Body of pancreas (tissue), 4 donors: ENCODE data around the gene NXPH2. TPM values are rescaled to one million over a fixed set of nuclear protein-coding genes. Genes with fewer than 3 reads are reported as not detected.

Source experiments
- ATAC-seq: fragments of 150-250 bp; one replicate; pipeline ENCODE4 v1.9.1; 2016
- DNase-seq, 4 donors: peaks; one replicate each; pipeline ENCODE4 v3.0.0-alpha.2; 2019
- H3K27ac ChIP-seq, 4 donors: fragments of 200-600 bp; sonication (generic); 1 replicate in 3 of 4; 2 replicates in 1 of 4; pipeline versions ENCODE4 v1.5.1 to v1.6.1; 2016 to 2019; ENCODE audit warnings: mild to moderate bottlenecking in 1 of 4, mixed read lengths in 1 of 4, moderate library complexity in 1 of 4
- H3K27me3 ChIP-seq, 2 donors: fragments of 200-600 bp; sonication (generic); one replicate each; pipeline ENCODE4 v1.6.0; 2016; ENCODE audit warnings: mild to moderate bottlenecking in 1 of 2
- H3K36me3 ChIP-seq, 2 donors: fragments of 200-600 bp; sonication (generic); replicated peaks in 1 of 2; 2 replicates each; pipeline ENCODE4 v1.5.1; 2016; ENCODE audit warnings: low read depth in 2 of 2; ENCODE audit not compliant: insufficient read depth in 1 of 2
- H3K4me1 ChIP-seq: fragments of 200-600 bp; sonication (generic); one replicate; pipeline ENCODE4 v1.6.0; 2016
- H3K4me3 ChIP-seq, 2 donors: fragments of 200-600 bp; sonication (generic); 1 replicate in 1 of 2; 2 replicates in 1 of 2; pipeline ENCODE4 v1.5.1; 2016 to 2019
- H3K9me3 ChIP-seq, 3 donors: fragments of 200-600 bp; sonication (generic); 1 replicate in 2 of 3; 2 replicates in 1 of 3; pipeline ENCODE4 v1.5.1; 2016
- CTCF ChIP-seq, 7 experiments: fragments of 450-650 bp in 4 of 7; fragments of 200-600 bp in 3 of 7; sonication (generic) in 3 of 7; IDR thresholded peaks; one replicate each; pipeline ENCODE4 v1.5.1; 2016 to 2019; ENCODE audit warnings: antibody characterized with exemption in 7 of 7
- POLR2A ChIP-seq, 3 donors: fragments of 450-650 bp; IDR thresholded peaks; one replicate each; pipeline ENCODE4 v1.6.1; 2016; ENCODE audit warnings: antibody characterized with exemption in 3 of 3, mild to moderate bottlenecking in 2 of 3
- WGBS, 2 donors: methylation state at CpG; one replicate each; pipeline ENCODE4 v1.1.5; 2017; 5-methylcytosine and 5-hydroxymethylcytosine counted together
- intact Hi-C: fragments of 100-400 bp; cut with DNase I; formaldehyde crosslinking; loops from one replicate; pipeline ENCODE4 v1.15.1; 2023
- total RNA-seq, 2 donors: library from RNA; depleted of rRNA; stranded (reverse); fragments of >200 nt; gene quantifications; one replicate each; pipeline ENCODE4 v1.1.0, GENCODE V29; 2016

The NXPH2 gene
- total RNA-seq, 2 donors from 2014 or later, result not detected

- Histone ChIP-seq H3K4me1 (peaks cover 16% of the 10 kb centered on the region), H3K9me3 (no peaks in the 10 kb centered on the region), H3K4me3 (no peak overlapping the region), H3K27me3 (peaks cover 0 to 15% of the 10 kb centered on the region in 2 donors), H3K36me3 (no peaks in the 10 kb centered on the region), H3K27ac (no peak overlapping the region)
- 7 to 26% methylated on average over 2 of the region's 2 CpGs for WGBS, 2 donors
- no peak for DNase-seq
- TF ChIP-seq POLR2A (IDR thresholded peaks at IDR 0.05), result no peak
- TF ChIP-seq CTCF (IDR thresholded peaks at IDR 0.05), result peak in 1 of 7 experiments; percentile 5
- peak; percentile 53 for ATAC-seq
- intact Hi-C loops, result no loop called here
Measured at GRCh38 chr2:138777996-138778395, 2.2 kb downstream of the NXPH2 start.

- Histone ChIP-seq H3K4me3 (no peak overlapping the region), H3K27ac (no peak overlapping the region), H3K36me3 (no peaks in the 10 kb centered on the region), H3K4me1 (peaks cover 16% of the 10 kb centered on the region), H3K27me3 (peaks cover 0 to 15% of the 10 kb centered on the region in 2 donors), H3K9me3 (no peaks in the 10 kb centered on the region)
- no peak for ATAC-seq
- DNase-seq, result no peak
- 47 to 50% methylated on average over 4 of the region's 4 CpGs for WGBS, 2 donors
- TF ChIP-seq CTCF (IDR thresholded peaks at IDR 0.05), result no peak
- intact Hi-C loops, result no loop called here
Measured at GRCh38 chr2:138775736-138776135, 4.5 kb downstream of the NXPH2 start.

GRCh38 chr2:138771534-138771933 is 8.7 kb downstream of the NXPH2 start:
- no peaks in the 10 kb centered on the region for H3K27me3 ChIP-seq
- intact Hi-C loops, result no loop called here
- H3K4me1 ChIP-seq, result no peaks in the 10 kb centered on the region
- H3K36me3 ChIP-seq, result no peaks in the 10 kb centered on the region
- H3K27ac ChIP-seq, result no peak overlapping the region
- ATAC-seq (no peak), DNase-seq (no peak)
- no peaks in the 10 kb centered on the region for H3K9me3 ChIP-seq
- no peak overlapping the region for H3K4me3 ChIP-seq
- no peak for TF ChIP-seq POLR2A (IDR thresholded peaks at IDR 0.05)
- no peak for TF ChIP-seq CTCF (IDR thresholded peaks at IDR 0.05)
- 54 to 73% methylated on average over 4 of the region's 4 CpGs for WGBS, 2 donors

GRCh38 chr2:138767101-138767500 is 13.1 kb downstream of the NXPH2 start:
- ATAC-seq, result no peak
- TF ChIP-seq CTCF (IDR thresholded peaks at IDR 0.05) (no peak), POLR2A (IDR thresholded peaks at IDR 0.05) (no peak)
- no peak for DNase-seq
- Histone ChIP-seq H3K27ac (no peak overlapping the region), H3K4me1 (no peaks in the 10 kb centered on the region), H3K9me3 (no peaks in the 10 kb centered on the region), H3K4me3 (no peak overlapping the region), H3K27me3 (no peaks in the 10 kb centered on the region), H3K36me3 (no peaks in the 10 kb centered on the region)
- 30 to 75% methylated on average over 1 of the region's 1 CpG for WGBS, 2 donors
- intact Hi-C loops, result no loop called here

- intact Hi-C loops, result no loop called here
- 71 to 78% methylated on average over 3 of the region's 3 CpGs for WGBS, 2 donors
- Histone ChIP-seq H3K27me3 (no peaks in the 10 kb centered on the region), H3K4me3 (no peak overlapping the region), H3K27ac (no peak overlapping the region), H3K9me3 (no peaks in the 10 kb centered on the region), H3K4me1 (no peaks in the 10 kb centered on the region), H3K36me3 (no peaks in the 10 kb centered on the region)
- no peak for DNase-seq
- TF ChIP-seq POLR2A (IDR thresholded peaks at IDR 0.05) (no peak), CTCF (IDR thresholded peaks at IDR 0.05) (no peak)
- ATAC-seq, result no peak
Measured at GRCh38 chr2:138766464-138766863, 13.7 kb downstream of the NXPH2 start.
